HepG2 (cell line): ENCODE results near the gene SVBP. TPM values are rescaled to one million over a fixed set of nuclear protein-coding genes. Genes with fewer than 3 reads are reported as not detected.

Source experiments
- BORCS8-MEF2B ChIP-seq: sonication (generic); formaldehyde crosslinking; IDR thresholded peaks from 2 replicates; pipeline ENCODE4 v1.8.0; 2022; ENCODE audit warnings: mild to moderate bottlenecking, missing genetic modification reagents
- DNMT3B ChIP-seq: conservative IDR thresholded peaks from 2 replicates; pipeline ENCODE4 v1.6.1; 2016; ENCODE audit warnings: missing biosample characterization, control low read depth
- EEA1 ChIP-seq: sonication (generic); formaldehyde crosslinking; IDR thresholded peaks from 2 replicates; pipeline ENCODE4 v1.5.1; 2020; ENCODE audit warnings: mild to moderate bottlenecking, missing genetic modification reagents, borderline replicate concordance
- GMEB2 ChIP-seq: IDR thresholded peaks from 2 replicates; pipeline ENCODE4 v1.6.1; 2016; ENCODE audit warnings: missing biosample characterization, missing genetic modification reagents, low read depth
- HMGXB4 ChIP-seq, 2 experiments: sonication (generic) in 1 of 2; formaldehyde crosslinking in 1 of 2; IDR thresholded peaks; 2 replicates each; pipeline versions ENCODE4 v1.4.0 to v1.6.1; 2018 to 2020; ENCODE audit warnings: missing genetic modification reagents in 2 of 2, borderline replicate concordance in 1 of 2, low read depth in 1 of 2, mild to moderate bottlenecking in 1 of 2, missing biosample characterization in 1 of 2
- HNF4A ChIP-seq: sonication (generic); formaldehyde crosslinking; IDR thresholded peaks from 2 replicates; pipeline ENCODE4 v1.4.0; 2020; ENCODE audit warnings: missing genetic modification reagents
- MYC ChIP-seq: sonication (generic); formaldehyde crosslinking; IDR thresholded peaks from 2 replicates; pipeline ENCODE4 v1.9.0; 2021; ENCODE audit warnings: missing genetic modification reagents, borderline replicate concordance
- NFYB ChIP-seq: sonication (generic); formaldehyde crosslinking; IDR thresholded peaks from 2 replicates; pipeline ENCODE4 v1.4.0; 2020; ENCODE audit warnings: missing genetic modification reagents
- NR0B2 ChIP-seq: sonication (generic); formaldehyde crosslinking; IDR thresholded peaks from 2 replicates; pipeline ENCODE4 v1.4.0; 2020; ENCODE audit warnings: mild to moderate bottlenecking, missing genetic modification reagents
- NR1H2 ChIP-seq: sonication (generic); formaldehyde crosslinking; IDR thresholded peaks from 2 replicates; pipeline ENCODE4 v1.8.1; 2022; ENCODE audit warnings: low read depth, missing genetic modification reagents, borderline replicate concordance
- PHF21A ChIP-seq: sonication (generic); formaldehyde crosslinking; IDR thresholded peaks from 2 replicates; pipeline ENCODE4 v1.5.0; 2020; ENCODE audit warnings: mild to moderate bottlenecking, missing genetic modification reagents
- SOX13 ChIP-seq, 3 experiments: fragments of 450-650 bp in 1 of 3; sonication (generic) in 1 of 3; formaldehyde crosslinking in 1 of 3; IDR thresholded peaks in 2 of 3; conservative IDR thresholded peaks in 1 of 3; 2 replicates each; pipeline versions ENCODE4 v1.5.0 to v1.6.1; 2016 to 2020; ENCODE audit warnings: antibody characterized with exemption in 1 of 3, mild to moderate bottlenecking in 1 of 3, missing compliant biosample characterization in 1 of 3, missing genetic modification reagents in 1 of 3, moderate library complexity in 1 of 3
- TCF12 ChIP-seq, 2 experiments: fragments of 450-650 bp in 1 of 2; sonication (generic) in 1 of 2; formaldehyde crosslinking in 1 of 2; IDR thresholded peaks; 2 replicates each; pipeline versions ENCODE4 v1.6.1 to v1.8.0; 2017 to 2022; ENCODE audit warnings: antibody characterized with exemption in 1 of 2, mild to moderate bottlenecking in 1 of 2, missing genetic modification reagents in 1 of 2, moderate library complexity in 1 of 2
- THYN1 ChIP-seq: sonication (generic); formaldehyde crosslinking; IDR thresholded peaks from 2 replicates; pipeline ENCODE4 v1.8.1; 2023; ENCODE audit warnings: low read depth, mild to moderate bottlenecking, moderate library complexity, missing genetic modification reagents, borderline replicate concordance
- YEATS4 ChIP-seq: sonication (generic); formaldehyde crosslinking; IDR thresholded peaks from 2 replicates; pipeline ENCODE4 v1.4.0; 2020; ENCODE audit warnings: missing genetic modification reagents, borderline replicate concordance
- ZEB1 ChIP-seq: IDR thresholded peaks from 2 replicates; pipeline ENCODE4 v1.6.1; 2012; ENCODE audit warnings: mild to moderate bottlenecking, low read depth, inconsistent platforms; ENCODE audit not compliant: insufficient replicate concordance
- ZFP41 ChIP-seq: sonication (generic); formaldehyde crosslinking; IDR thresholded peaks from 2 replicates; pipeline ENCODE4 v1.4.0; 2020; ENCODE audit warnings: mild to moderate bottlenecking, missing genetic modification reagents, borderline replicate concordance
- ZNF503 ChIP-seq: sonication (generic); formaldehyde crosslinking; IDR thresholded peaks from 2 replicates; pipeline ENCODE4 v1.4.0; 2020; ENCODE audit warnings: missing genetic modification reagents
- ZNF562 ChIP-seq: sonication (generic); formaldehyde crosslinking; IDR thresholded peaks from 2 replicates; pipeline ENCODE4 v1.8.0; 2022; ENCODE audit warnings: missing genetic modification reagents, borderline replicate concordance
- ZNF713 ChIP-seq: sonication (generic); formaldehyde crosslinking; IDR thresholded peaks from 2 replicates; pipeline ENCODE4 v1.4.0; 2020; ENCODE audit warnings: mild to moderate bottlenecking, missing genetic modification reagents
- ZNF878 ChIP-seq: sonication (generic); formaldehyde crosslinking; IDR thresholded peaks from 2 replicates; pipeline ENCODE4 v1.8.1; 2023; ENCODE audit warnings: mild to moderate bottlenecking, missing genetic modification reagents, moderate library complexity
- ZZZ3 ChIP-seq: sonication (generic); formaldehyde crosslinking; IDR thresholded peaks from 2 replicates; pipeline ENCODE4 v1.4.0; 2020; ENCODE audit warnings: missing genetic modification reagents, mild to moderate bottlenecking, borderline replicate concordance
- polyA plus RNA-seq, 8 experiments: library from polyadenylated mRNA; depleted of rRNA in 3 of 8; stranded (reverse) in 7 of 8; unstranded in 1 of 8; fragments of >200 nt; fragmentation: Illumina TruSeq in 4 of 8; extraction: Trizol in 4 of 8; gene quantifications; 2 replicates each; pipeline versions ENCODE4 v1.2.1 to v1.2.3, GENCODE V29; 2011 to 2016; ENCODE audit warnings: low read depth in 4 of 8, missing spikeins in 1 of 8, mixed read lengths in 1 of 8; ENCODE audit not compliant: insufficient read depth in 1 of 8
- total RNA-seq, 5 experiments: library from RNA; depleted of rRNA; stranded (reverse); fragments of >200 nt; fragmentation: Illumina TruSeq; extraction: Trizol; gene quantifications; 2 replicates each; pipeline ENCODE4 v1.2.3, GENCODE V29; 2016; ENCODE audit warnings: low read depth in 1 of 5

The SVBP gene
- total and polyA plus RNA-seq, 2 of the 13 experiments (the other 11 are each of a cell fraction or from before 2014, with no cell fraction given) = 28.8 to 48.2 TPM

GRCh38 chr1:42816585-42817439, at the start of gene SVBP, which contains the start of gene ERMAP (continued):
- TF ChIP-seq SOX13 (IDR thresholded peaks at IDR 0.05) (no peak), SOX13 (CRISPR knock-in tag; conservative IDR thresholded peaks at IDR 0.05 in 1 of 2, IDR thresholded peaks at IDR 0.05 in 1 of 2) (no peak), HNF4A (no peak), NR0B2 (CRISPR knock-in tag) (no peak), YEATS4 (CRISPR knock-in tag) (peak; percentile 66; the same call in 1 of the 2 replicates), DNMT3B (CRISPR knock-in tag) (no peak), HMGXB4 (CRISPR knock-in tag; IDR thresholded peaks at IDR 0.05; ENCODE audit: borderline replicate concordance in 1 of 2, low read depth in 1 of 2) (peak in 1 of 2 experiments; percentile 13; a peak in 1 of 4 replicates), GMEB2 (CRISPR knock-in tag) (no peak), ZNF878 (CRISPR knock-in tag) (no peak), TCF12 (IDR thresholded peaks at IDR 0.05) (no peak), TCF12 (CRISPR knock-in tag; IDR thresholded peaks at IDR 0.05) (no peak), THYN1 (CRISPR knock-in tag) (no peak), MYC (CRISPR knock-in tag) (peak; percentile 40; the same call in 1 of the 2 replicates), NFYB (CRISPR knock-in tag) (no peak), ZFP41 (CRISPR knock-in tag) (no peak), ZZZ3 (CRISPR knock-in tag) (no peak), NR1H2 (CRISPR knock-in tag) (0 out of 2 replicates have a peak, but pooled peaks have one; percentile 33), ZNF713 (CRISPR knock-in tag) (no peak), ZNF562 (no peak), PHF21A (CRISPR knock-in tag) (no peak), EEA1 (CRISPR knock-in tag) (no peak), ZNF503 (peak; percentile 37; the same call in 1 of the 2 replicates), ZEB1 (no peak), BORCS8-MEF2B (no peak)
